Measurements from ENCODE around the gene TAF4. TPM values are rescaled to one million over a fixed set of nuclear protein-coding genes. Genes with fewer than 3 reads are reported as not detected.

Gene TAF4
- total RNA-seq, 4 donors from 2014 or later = 21.1 to 40.6 (median 22.1) TPM

DNA sequence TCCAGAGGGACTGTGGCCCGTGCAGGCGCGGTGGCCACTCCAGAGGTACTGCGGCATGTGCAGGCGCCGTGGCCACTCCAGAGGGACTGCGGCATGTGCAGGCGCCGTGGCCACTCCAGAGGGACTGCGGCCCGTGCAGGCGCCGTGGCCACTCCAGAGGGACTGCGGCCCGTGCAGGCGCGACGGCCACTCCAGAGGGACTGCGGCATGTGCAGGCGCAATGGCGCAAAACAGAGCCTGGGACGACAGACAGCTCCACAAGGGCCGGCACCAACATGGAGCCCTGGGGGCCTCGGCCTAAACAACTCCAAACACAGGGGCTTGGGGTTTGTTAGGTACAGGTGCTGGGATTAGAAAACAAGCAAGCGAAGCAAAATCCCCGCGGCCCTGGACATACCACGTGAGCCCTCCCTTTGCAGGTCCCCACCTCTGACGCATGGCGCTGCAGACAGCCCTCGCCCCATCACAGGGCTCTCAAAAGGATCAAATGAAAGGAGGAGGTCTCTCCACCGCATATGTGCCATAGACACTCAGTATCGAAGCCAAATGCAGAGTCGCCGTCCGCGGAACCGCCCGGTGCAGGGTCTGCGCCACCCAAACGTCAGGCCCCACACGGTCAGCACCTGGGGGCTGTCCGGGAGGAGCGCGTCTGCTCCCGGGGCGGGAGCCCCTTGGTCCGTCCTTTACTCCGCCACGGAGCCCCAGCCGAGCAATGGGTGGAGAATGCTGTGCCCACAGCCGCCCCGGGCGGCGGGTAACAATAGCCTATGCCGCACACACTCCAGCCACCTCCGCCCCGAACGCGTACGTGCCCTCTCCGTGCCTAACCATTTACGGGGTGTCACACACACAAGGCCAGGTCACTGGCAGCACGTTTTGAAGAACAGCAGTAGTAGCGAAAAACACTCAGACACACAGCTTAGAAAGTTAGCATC lies 85.7 kb downstream of the TAF4 start:
- TF ChIP-seq, protein P1, sequence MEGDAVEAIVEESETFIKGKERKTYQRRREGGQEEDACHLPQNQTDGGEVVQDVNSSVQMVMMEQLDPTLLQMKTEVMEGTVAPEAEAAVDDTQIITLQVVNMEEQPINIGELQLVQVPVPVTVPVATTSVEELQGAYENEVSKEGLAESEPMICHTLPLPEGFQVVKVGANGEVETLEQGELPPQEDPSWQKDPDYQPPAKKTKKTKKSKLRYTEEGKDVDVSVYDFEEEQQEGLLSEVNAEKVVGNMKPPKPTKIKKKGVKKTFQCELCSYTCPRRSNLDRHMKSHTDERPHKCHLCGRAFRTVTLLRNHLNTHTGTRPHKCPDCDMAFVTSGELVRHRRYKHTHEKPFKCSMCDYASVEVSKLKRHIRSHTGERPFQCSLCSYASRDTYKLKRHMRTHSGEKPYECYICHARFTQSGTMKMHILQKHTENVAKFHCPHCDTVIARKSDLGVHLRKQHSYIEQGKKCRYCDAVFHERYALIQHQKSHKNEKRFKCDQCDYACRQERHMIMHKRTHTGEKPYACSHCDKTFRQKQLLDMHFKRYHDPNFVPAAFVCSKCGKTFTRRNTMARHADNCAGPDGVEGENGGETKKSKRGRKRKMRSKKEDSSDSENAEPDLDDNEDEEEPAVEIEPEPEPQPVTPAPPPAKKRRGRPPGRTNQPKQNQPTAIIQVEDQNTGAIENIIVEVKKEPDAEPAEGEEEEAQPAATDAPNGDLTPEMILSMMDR (IDR thresholded peaks at IDR 0.05) = no peak
- no peak for TF ChIP-seq POLR2A (IDR thresholded peaks at IDR 0.05)
- intact Hi-C loops (cut with DNase I; ENCODE audit: low total_unique reads) = no loop called here
- no peak overlapping the region for H3K4me3 ChIP-seq (ENCODE audit: low read depth, poor library complexity, severe bottlenecking)
- no peak for DNase-seq (ENCODE audit: low spot score in 2 of 2)
- WGBS, 2 donors = 95 to 96% methylated on average over 52 to 64 of the region's 65 CpGs

DNA sequence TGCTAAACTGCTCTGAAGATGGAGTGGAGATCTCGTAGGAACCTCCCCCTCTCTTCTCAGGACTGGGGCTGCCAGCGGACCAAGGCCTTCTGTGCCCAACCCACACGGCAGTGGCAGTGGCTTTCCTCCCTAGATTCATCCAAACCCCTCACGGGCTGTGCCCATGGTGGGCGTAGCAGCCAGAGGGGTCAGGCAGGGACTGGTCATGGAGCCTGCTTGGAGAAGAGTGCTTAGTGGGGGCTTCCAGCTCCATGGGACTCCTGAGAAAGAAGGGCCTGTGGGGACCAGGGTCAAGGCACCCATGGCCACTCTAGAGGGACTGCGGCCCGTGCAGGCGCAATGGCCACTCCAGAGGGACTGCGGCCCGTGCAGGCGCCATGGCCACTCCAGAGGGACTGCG lies 86.6 kb downstream of the TAF4 start:
- no peak overlapping the region for H3K4me3 ChIP-seq (ENCODE audit: low read depth, poor library complexity, severe bottlenecking)
- TF ChIP-seq, protein P1 (IDR thresholded peaks at IDR 0.05) = no peak
- no peak for TF ChIP-seq POLR2A (IDR thresholded peaks at IDR 0.05)
- intact Hi-C loops (cut with DNase I; ENCODE audit: low total_unique reads) = no loop called here
- 92 to 98% methylated on average over 8 to 10 of the region's 12 CpGs for WGBS, 2 donors
- DNase-seq (ENCODE audit: low spot score in 2 of 2) = no peak

DNA sequence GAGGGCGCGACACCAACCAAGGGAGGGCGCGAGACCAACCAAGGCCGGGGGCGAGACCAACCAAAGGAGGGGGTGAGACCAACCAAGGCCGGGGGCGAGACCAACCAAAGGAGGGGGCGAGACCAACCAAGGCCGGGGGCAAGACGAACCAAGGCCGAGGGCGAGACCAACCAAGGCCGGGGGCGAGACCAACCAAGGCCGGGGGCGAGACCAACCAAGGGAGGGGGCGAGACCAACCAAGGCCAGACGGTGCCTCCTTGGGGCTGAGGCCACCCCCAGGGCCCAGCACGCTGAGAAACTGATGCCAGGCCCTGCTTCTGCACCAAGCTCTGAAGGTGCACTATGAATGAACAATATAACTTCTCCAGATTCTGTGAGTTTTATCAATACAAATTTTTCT lies 87.2 kb downstream of the TAF4 start:
- intact Hi-C loops (cut with DNase I; ENCODE audit: low total_unique reads) = no loop called here
- no peak overlapping the region for H3K4me3 ChIP-seq (ENCODE audit: low read depth, poor library complexity, severe bottlenecking)
- 97 to 98% methylated on average over 20 of the region's 20 CpGs for WGBS, 2 donors
- DNase-seq (ENCODE audit: low spot score in 2 of 2) = no peak
- TF ChIP-seq, protein P1 (IDR thresholded peaks at IDR 0.05) = no peak
- no peak for TF ChIP-seq POLR2A (IDR thresholded peaks at IDR 0.05)

DNA sequence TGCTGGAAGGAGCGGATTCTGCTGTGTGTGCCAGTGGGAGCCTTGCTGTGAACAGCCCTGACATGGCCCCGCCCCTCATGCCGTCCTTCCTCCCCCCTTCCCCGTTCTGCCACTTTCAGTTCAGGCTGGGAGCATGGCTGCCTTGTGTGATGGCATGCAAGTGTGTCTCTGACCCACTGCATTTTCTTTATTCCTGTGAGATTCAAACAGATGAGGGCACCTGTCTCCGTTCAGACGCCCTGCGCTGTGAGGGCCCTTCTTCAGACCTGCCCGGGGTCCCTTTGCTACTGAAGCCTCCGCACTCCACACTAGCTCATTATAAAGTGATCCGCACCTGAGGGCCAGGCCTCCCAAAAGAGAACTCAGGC lies 88.3 kb downstream of the TAF4 start:
- TF ChIP-seq POLR2A (IDR thresholded peaks at IDR 0.05) = no peak
- TF ChIP-seq, protein P1 (IDR thresholded peaks at IDR 0.05) = no peak
- no peak overlapping the region for H3K4me3 ChIP-seq (ENCODE audit: low read depth, poor library complexity, severe bottlenecking)
- 94 to 96% methylated on average over 10 of the region's 10 CpGs for WGBS, 2 donors
- no peak for DNase-seq (ENCODE audit: low spot score in 2 of 2)
- intact Hi-C loops (cut with DNase I; ENCODE audit: low total_unique reads) = no loop called here

DNA sequence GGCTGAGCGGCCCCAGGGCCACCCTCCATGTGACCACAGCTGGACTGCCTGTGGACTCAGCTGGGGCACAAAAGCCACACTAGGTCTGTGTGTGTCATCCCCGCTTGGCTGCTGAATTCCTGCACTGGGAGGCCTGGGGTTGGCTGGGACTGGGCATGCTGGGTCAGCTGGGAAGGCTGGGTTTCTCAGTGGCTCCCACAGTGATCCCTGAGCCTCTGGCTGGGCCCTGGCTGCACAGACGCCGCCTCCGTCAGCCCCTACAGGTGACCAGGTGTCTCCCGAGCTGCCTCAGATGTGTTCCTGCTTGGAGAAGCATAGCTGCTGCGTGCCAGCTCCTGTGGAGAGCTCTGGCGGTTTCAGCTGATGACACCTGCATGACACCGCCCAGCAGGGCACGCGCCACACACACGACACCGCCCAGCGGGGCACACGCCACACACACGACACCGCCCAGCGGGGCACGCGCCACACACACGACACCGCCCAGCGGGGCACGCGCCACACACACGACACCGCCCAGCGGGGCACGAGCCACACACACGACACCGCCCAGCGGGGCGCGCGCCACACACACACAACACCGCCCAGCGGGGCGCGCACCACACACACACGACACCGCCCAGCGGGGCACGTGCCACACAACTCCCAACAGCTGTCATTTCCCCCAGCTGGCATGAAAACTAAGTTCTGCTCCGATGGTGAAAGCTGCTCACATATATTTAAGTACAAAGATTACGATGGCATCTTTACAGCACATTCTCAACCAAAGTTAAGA lies 88.8 kb downstream of the TAF4 start:
- no peak for TF ChIP-seq POLR2A (IDR thresholded peaks at IDR 0.05)
- TF ChIP-seq, protein P1 (IDR thresholded peaks at IDR 0.05) = no peak
- intact Hi-C loops (cut with DNase I; ENCODE audit: low total_unique reads) = no loop called here
- no peak overlapping the region for H3K4me3 ChIP-seq (ENCODE audit: low read depth, poor library complexity, severe bottlenecking)
- no peak for DNase-seq (ENCODE audit: low spot score in 2 of 2)
- 94 to 97% methylated on average over 25 to 44 of the region's 45 CpGs for WGBS, 2 donors
